Astrocyte (in vitro differentiated cells and primary cell): ENCODE data around the gene MTRF1L. TPM values are rescaled to one million over a fixed set of nuclear protein-coding genes. Genes with fewer than 3 reads are reported as not detected.
"Not testable (repeated sequence)": the region's sequence is repeated elsewhere in the genome, so short reads cannot be mapped to it uniquely, and the experiment has no call there.

Experiments
- DNase-seq: peaks from one replicate; pipeline ENCODE4 v3.0.0-alpha.2; 2010; ENCODE audit warnings: low read depth
- FAIRE-seq: peaks from 2 replicates; lab custom pipeline; 2011; peaks lifted over from hg19 to GRCh38; lab: Jason Lieb, UNC
- H2AFZ ChIP-seq: 2 replicates; pipeline ENCODE4 v1.6.0; 2012; ENCODE audit warnings: low read depth, low read length, inconsistent platforms
- H3K27ac ChIP-seq: 2 replicates; pipeline ENCODE4 v1.5.1; 2011; ENCODE audit warnings: low read depth, low read length, inconsistent platforms
- H3K27me3 ChIP-seq: 2 replicates; pipeline ENCODE4 v1.6.0; 2011; ENCODE audit warnings: low read length, inconsistent platforms; ENCODE audit not compliant: insufficient read depth
- H3K36me3 ChIP-seq: 2 replicates; pipeline ENCODE4 v1.5.1; 2011; ENCODE audit warnings: low read length, inconsistent platforms; ENCODE audit not compliant: insufficient read depth
- H3K4me1 ChIP-seq: 2 replicates; pipeline ENCODE4 v1.5.1; 2011; ENCODE audit warnings: low read length, inconsistent platforms; ENCODE audit not compliant: insufficient read depth
- H3K4me2 ChIP-seq: 2 replicates; pipeline ENCODE4 v1.6.0; 2012; ENCODE audit warnings: low read length, inconsistent platforms
- H3K4me3 ChIP-seq: 2 replicates; pipeline ENCODE4 v1.5.1; 2011; ENCODE audit warnings: low read depth, mild to moderate bottlenecking, low read length, inconsistent platforms; ENCODE audit not compliant: insufficient read depth
- H3K79me2 ChIP-seq: 2 replicates; pipeline ENCODE4 v1.6.0; 2012; ENCODE audit warnings: mild to moderate bottlenecking, low read length, inconsistent platforms; ENCODE audit not compliant: insufficient read depth
- H3K9ac ChIP-seq: 2 replicates; pipeline ENCODE4 v1.6.0; 2012; ENCODE audit warnings: mild to moderate bottlenecking, low read length, inconsistent platforms
- H3K9me3 ChIP-seq: 2 replicates; pipeline ENCODE4 v1.5.1; 2012; ENCODE audit warnings: low read depth, mild to moderate bottlenecking, low read length, inconsistent platforms; ENCODE audit not compliant: insufficient read depth
- H4K20me1 ChIP-seq: 2 replicates; pipeline ENCODE4 v1.6.0; 2012; ENCODE audit warnings: low read length, inconsistent platforms; ENCODE audit not compliant: insufficient read depth
- H3K27ac Mint-ChIP-seq: one replicate; pipeline ENCODE4 v1.8.0; 2021; ENCODE audit warnings: mild to moderate bottlenecking, mixed read lengths; ENCODE audit not compliant: unreplicated experiment
- H3K27me3 Mint-ChIP-seq: one replicate; pipeline ENCODE4 v1.8.0; 2021; ENCODE audit warnings: low read depth, mixed read lengths; ENCODE audit not compliant: unreplicated experiment
- H3K36me3 Mint-ChIP-seq: one replicate; pipeline ENCODE4 v1.8.0; 2021; ENCODE audit warnings: low read depth, mixed read lengths; ENCODE audit not compliant: unreplicated experiment
- H3K4me1 Mint-ChIP-seq: one replicate; pipeline ENCODE4 v1.8.0; 2021; ENCODE audit warnings: low read depth, mixed read lengths; ENCODE audit not compliant: unreplicated experiment
- H3K4me3 Mint-ChIP-seq: one replicate; pipeline ENCODE4 v1.8.0; 2021; ENCODE audit warnings: mild to moderate bottlenecking, moderate library complexity, mixed read lengths; ENCODE audit not compliant: unreplicated experiment
- H3K9me3 Mint-ChIP-seq: one replicate; pipeline ENCODE4 v1.8.0; 2021; ENCODE audit warnings: mild to moderate bottlenecking, mixed read lengths; ENCODE audit not compliant: unreplicated experiment
- CTCF ChIP-seq: IDR thresholded peaks from 2 replicates; pipeline ENCODE4 v1.5.1; 2011; ENCODE audit warnings: low read depth, mild to moderate bottlenecking, inconsistent platforms, low read length, moderate library complexity; ENCODE audit not compliant: insufficient read depth
- EZH2 ChIP-seq: IDR thresholded peaks from 2 replicates; pipeline ENCODE4 v1.6.1; 2012; ENCODE audit warnings: mild to moderate bottlenecking, low read length, inconsistent platforms; ENCODE audit not compliant: insufficient read depth
- total RNA-seq: library from RNA; stranded (reverse); gene quantifications from 2 replicates; pipeline ENCODE4 v1.2.1, GENCODE V29; 2021

Gene MTRF1L
- total RNA-seq, 1 donor from 2014 or later, result 33.2 TPM

- Histone ChIP-seq H3K4me1 (no peaks in the 10 kb centered on the region), H3K36me3 (peaks cover 38% of the 10 kb centered on the region), H3K4me2 (no peak overlapping the region), H3K27ac (no peak overlapping the region), H3K4me3 (no peak overlapping the region), H3K9ac (no peak overlapping the region), H3K79me2 (peaks cover 85% of the 10 kb centered on the region), H3K9me3 (no peaks in the 10 kb centered on the region), H4K20me1 (peaks cover 42% of the 10 kb centered on the region), H3K27me3 (no peaks in the 10 kb centered on the region), H2AFZ (no peak overlapping the region)
- TF ChIP-seq EZH2, result no peak
- H3K4me1 Mint-ChIP-seq, result peaks cover 15% of the 10 kb centered on the region
- no peaks in the 10 kb centered on the region for H3K9me3 Mint-ChIP-seq
- DNase-seq (no peak), FAIRE-seq (no peak)
- H3K27me3 Mint-ChIP-seq, result no peaks in the 10 kb centered on the region
- H3K27ac Mint-ChIP-seq, result no peak overlapping the region
- H3K36me3 Mint-ChIP-seq, result peaks cover 4% of the 10 kb centered on the region
- no peak overlapping the region for H3K4me3 Mint-ChIP-seq
Measured at GRCh38 chr6:152975204-152975915, 27.1 kb downstream of the MTRF1L start.

- Mint-ChIP-seq H3K9me3 (no peaks in the 10 kb centered on the region), H3K4me1 (peaks cover 9% of the 10 kb centered on the region), H3K27ac (no peak overlapping the region), H3K36me3 (peaks cover 4% of the 10 kb centered on the region), H3K4me3 (no peak overlapping the region), H3K27me3 (no peaks in the 10 kb centered on the region)
- Histone ChIP-seq H3K4me2 (no peak overlapping the region), H3K79me2 (peaks cover 71% of the 10 kb centered on the region), H4K20me1 (peaks cover 38% of the 10 kb centered on the region), H3K4me3 (no peak overlapping the region), H2AFZ (no peak overlapping the region), H3K9ac (no peak overlapping the region), H3K27ac (no peak overlapping the region), H3K4me1 (no peaks in the 10 kb centered on the region), H3K9me3 (peaks cover 3% of the 10 kb centered on the region), H3K36me3 (peaks cover 44% of the 10 kb centered on the region), H3K27me3 (no peaks in the 10 kb centered on the region)
- TF ChIP-seq CTCF (no peak), EZH2 (no peak)
- FAIRE-seq (no peak), DNase-seq (no peak)
Measured at GRCh38 chr6:152973916-152974315, 28.6 kb downstream of the MTRF1L start.

- H3K36me3 ChIP-seq, result peaks cover 40% of the 10 kb centered on the region
- Mint-ChIP-seq H3K9me3 (peaks cover 2% of the 10 kb centered on the region), H3K36me3 (peaks cover 4% of the 10 kb centered on the region), H3K4me1 (no peaks in the 10 kb centered on the region), H3K27ac (no peak overlapping the region), H3K4me3 (no peak overlapping the region), H3K27me3 (no peaks in the 10 kb centered on the region)
- no peak for TF ChIP-seq EZH2
- TF ChIP-seq CTCF, result no peak
- peaks cover 30% of the 10 kb centered on the region for H3K79me2 ChIP-seq
- no peak overlapping the region for H3K4me3 ChIP-seq
- no peaks in the 10 kb centered on the region for H3K27me3 ChIP-seq
- H4K20me1 ChIP-seq, result peaks cover 14% of the 10 kb centered on the region
- no peak overlapping the region for H3K9ac ChIP-seq
- H3K4me1 ChIP-seq, result no peaks in the 10 kb centered on the region
- H2AFZ ChIP-seq, result no peak overlapping the region
- no peak overlapping the region for H3K4me2 ChIP-seq
- H3K27ac ChIP-seq, result no peak overlapping the region
- peaks cover 3% of the 10 kb centered on the region for H3K9me3 ChIP-seq
- FAIRE-seq (no peak), DNase-seq (no peak)
Measured at GRCh38 chr6:152969688-152970418, 32.7 kb downstream of the MTRF1L start.

GRCh38 chr6:152966168-152966894 lies 36.2 kb downstream of the MTRF1L start:
- H3K27me3 ChIP-seq, H2AFZ ChIP-seq, H3K9me3 Mint-ChIP-seq, H4K20me1 ChIP-seq, FAIRE-seq, H3K4me1 ChIP-seq, DNase-seq, H3K4me1 Mint-ChIP-seq, H3K9ac ChIP-seq, H3K4me3 ChIP-seq, H3K79me2 ChIP-seq, H3K4me3 Mint-ChIP-seq, H3K36me3 Mint-ChIP-seq, H3K27ac Mint-ChIP-seq, H3K4me2 ChIP-seq, H3K27me3 Mint-ChIP-seq, H3K9me3 ChIP-seq, H3K27ac ChIP-seq: not testable (repeated sequence)
- peaks cover 16% of the 10 kb centered on the region for H3K36me3 ChIP-seq
